Measurements from ENCODE around the gene PRR33. TPM values are rescaled to one million over a fixed set of nuclear protein-coding genes. Genes with fewer than 3 reads are reported as not detected.

Gene PRR33
- total and polyA plus RNA-seq, 2 donors (not counting 3 experiments of a cell fraction or from before 2014, with no cell fraction given), result not detected

GRCh38 chr11:1889224-1889930 is 2.3 kb downstream of the PRR33 start:
- no peaks in the 10 kb centered on the region for H3K9me1 ChIP-seq (replicated peaks; ENCODE audit: control insufficient read depth, extremely low read depth, insufficient read depth, low read length)
- no peak for TF ChIP-seq MYC (IDR thresholded peaks at IDR 0.05; ENCODE audit: low read depth, low read length)
- no peak for TF ChIP-seq MAX (IDR thresholded peaks at IDR 0.05; ENCODE audit: insufficient read depth, insufficient read length)
- TF ChIP-seq JUN (IDR thresholded peaks at IDR 0.05; ENCODE audit: borderline replicate concordance, insufficient read depth, insufficient read length, low read depth), result no peak
- no peak for TF ChIP-seq FOS (IDR thresholded peaks at IDR 0.05; ENCODE audit: borderline replicate concordance, insufficient read depth, low read length)
- no peaks in the 10 kb centered on the region for H3K4me1 ChIP-seq (ENCODE audit: control insufficient read depth, extremely low read depth, insufficient read depth, low read length)
- no peaks in the 10 kb centered on the region for H3K27me3 ChIP-seq (ENCODE audit: control insufficient read depth in 2 of 2, insufficient read depth in 2 of 2, low read length in 2 of 2)
- FAIRE-seq, result no peak
- no peak overlapping the region for H3K4me3 ChIP-seq (replicated peaks in 1 of 3; ENCODE audit: insufficient read depth in 1 of 3, low read depth in 1 of 3, low read length in 3 of 3)
- no peaks in the 10 kb centered on the region for H3K9me3 ChIP-seq (replicated peaks; ENCODE audit: control insufficient read depth, insufficient read depth, low read length)
- intact Hi-C loops (cut with micrococcal nuclease), result no loop called here
- CTCF ChIA-PET, result no interaction called here
- H3K9ac ChIP-seq (replicated peaks; ENCODE audit: extremely low read depth, insufficient read depth, low read length), result no peak overlapping the region
- dilution Hi-C loops (cut with MboI; ENCODE audit: extremely low pct_ligation_motif_present, low sequenced_read_pairs), result no loop called here
- no peak overlapping the region for H2AFZ ChIP-seq (ENCODE audit: low read depth, low read length)
- H3K4me2 ChIP-seq (ENCODE audit: insufficient read depth, low read length), result no peak overlapping the region
- DNase-seq (ENCODE audit: low read depth, low spot score), result no peak
- BruUV-seq (replicated peaks), result no TSS peak
- no peak overlapping the region for H3K27ac ChIP-seq (ENCODE audit: insufficient read depth, low read depth, low read length)
- POLR2A ChIA-PET, result no interaction called here
- no peaks in the 10 kb centered on the region for H3K79me2 ChIP-seq (ENCODE audit: control insufficient read depth, insufficient read depth, low read length)
- H3K36me3 ChIP-seq (ENCODE audit: control insufficient read depth in 2 of 2, extremely low read depth in 1 of 2, insufficient read depth in 2 of 2, low read length in 2 of 2), result no peaks in the 10 kb centered on the region
- no peaks in the 10 kb centered on the region for H4K20me1 ChIP-seq (replicated peaks; ENCODE audit: control insufficient read depth, extremely low read depth, insufficient read depth, low read length)

GRCh38 chr11:1888811-1889210 is 2.9 kb downstream of the PRR33 start:
- H4K20me1 ChIP-seq (replicated peaks; ENCODE audit: control insufficient read depth, extremely low read depth, insufficient read depth, low read length), result no peaks in the 10 kb centered on the region
- H3K4me3 ChIP-seq (replicated peaks in 1 of 3; ENCODE audit: insufficient read depth in 1 of 3, low read depth in 1 of 3, low read length in 3 of 3), result no peak overlapping the region
- no peak overlapping the region for H3K4me2 ChIP-seq (ENCODE audit: insufficient read depth, low read length)
- intact Hi-C loops (cut with micrococcal nuclease) (no loop called here), dilution Hi-C loops (cut with MboI; ENCODE audit: extremely low pct_ligation_motif_present, low sequenced_read_pairs) (no loop called here)
- H3K27me3 ChIP-seq (ENCODE audit: control insufficient read depth in 2 of 2, insufficient read depth in 2 of 2, low read length in 2 of 2), result no peaks in the 10 kb centered on the region
- no peaks in the 10 kb centered on the region for H3K9me1 ChIP-seq (replicated peaks; ENCODE audit: control insufficient read depth, extremely low read depth, insufficient read depth, low read length)
- no peaks in the 10 kb centered on the region for H3K79me2 ChIP-seq (ENCODE audit: control insufficient read depth, insufficient read depth, low read length)
- no peaks in the 10 kb centered on the region for H3K9me3 ChIP-seq (replicated peaks; ENCODE audit: control insufficient read depth, insufficient read depth, low read length)
- TF ChIP-seq FOS (IDR thresholded peaks at IDR 0.05; ENCODE audit: borderline replicate concordance, insufficient read depth, low read length) (no peak), MAX (IDR thresholded peaks at IDR 0.05; ENCODE audit: insufficient read depth, insufficient read length) (no peak), EZH2 (IDR thresholded peaks at IDR 0.05; ENCODE audit: borderline replicate concordance, low read depth, low read length, severe bottlenecking) (no peak), POLR2A (IDR thresholded peaks at IDR 0.05; ENCODE audit: low read depth, low read length) (no peak), CTCF (IDR thresholded peaks at IDR 0.05; ENCODE audit: extremely low read depth in 1 of 2, insufficient read depth in 1 of 2, low read depth in 1 of 2, low read length in 2 of 2) (no peak)
- no TSS peak for BruUV-seq (replicated peaks)
- no peaks in the 10 kb centered on the region for H3K4me1 ChIP-seq (ENCODE audit: control insufficient read depth, extremely low read depth, insufficient read depth, low read length)
- CTCF ChIA-PET, result interaction anchor here (1.1 kb wide), 1 partner anchor 263 kb away, joined by 3 read pairs; no protein-coding TSS in a partner anchor
- H3K27ac ChIP-seq (ENCODE audit: insufficient read depth, low read depth, low read length), result no peak overlapping the region
- no peak overlapping the region for H3K9ac ChIP-seq (replicated peaks; ENCODE audit: extremely low read depth, insufficient read depth, low read length)
- H3K36me3 ChIP-seq (ENCODE audit: control insufficient read depth in 2 of 2, extremely low read depth in 1 of 2, insufficient read depth in 2 of 2, low read length in 2 of 2), result no peaks in the 10 kb centered on the region
- FAIRE-seq (no peak), DNase-seq (ENCODE audit: low read depth, low spot score) (no peak)
- no peak overlapping the region for H2AFZ ChIP-seq (ENCODE audit: low read depth, low read length)
- POLR2A ChIA-PET, result no interaction called here
